SK-N-SH treated with all-trans-retinoic acid at 6 μM for 48 hours (cell line): Measurements from ENCODE around the gene ETV6.

ENCODE experiments used
- ATAC-seq: fragments of 200-7000 bp; cut with Tn5 transposase; 3 replicates; pipeline ENCODE4 v1.9.1; 2020; ENCODE audit warnings: mild to moderate bottlenecking, moderate library complexity
- ARNTL ChIP-seq: fragments of 450-650 bp; formaldehyde crosslinking; IDR thresholded peaks from 2 replicates; pipeline ENCODE4 v1.5.0; 2020; ENCODE audit warnings: low read depth, mild to moderate bottlenecking, moderate library complexity, borderline replicate concordance
- BACH2 ChIP-seq: fragments of 250-450 bp; sonication (Bioruptor Pico); IDR thresholded peaks from 2 replicates; pipeline ENCODE4 v1.9.0; 2021; ENCODE audit warnings: mild to moderate bottlenecking, borderline replicate concordance
- CSDC2 ChIP-seq: fragments of 250-450 bp; sonication (Bioruptor Pico); IDR thresholded peaks from 2 replicates; pipeline ENCODE4 v1.5.0; 2020; ENCODE audit warnings: mild to moderate bottlenecking, moderate library complexity
- ESRRG ChIP-seq: fragments of 250-450 bp; sonication (Bioruptor Pico); IDR thresholded peaks from 2 replicates; pipeline ENCODE4 v1.6.1; 2021; ENCODE audit warnings: mild to moderate bottlenecking
- ISL1 ChIP-seq: fragments of 250-450 bp; sonication (Bioruptor Pico); IDR thresholded peaks from 2 replicates; pipeline ENCODE4 v2.1.2; 2022; ENCODE audit warnings: mild to moderate bottlenecking, moderate library complexity
- RARB ChIP-seq: fragments of 250-450 bp; sonication (Bioruptor Pico); IDR thresholded peaks from 2 replicates; pipeline ENCODE4 v1.8.0; 2021; ENCODE audit warnings: mild to moderate bottlenecking, moderate library complexity
- SNAI2 ChIP-seq: fragments of 250-450 bp; sonication (Bioruptor Pico); IDR thresholded peaks from 2 replicates; pipeline ENCODE4 v1.5.0; 2020; ENCODE audit warnings: mild to moderate bottlenecking, moderate library complexity
- TCF4 ChIP-seq: fragments of 250-450 bp; sonication (Bioruptor Pico); IDR thresholded peaks from 2 replicates; pipeline ENCODE4 v1.8.0; 2021; ENCODE audit warnings: mild to moderate bottlenecking, moderate library complexity, borderline replicate concordance
- TOX ChIP-seq: fragments of 250-450 bp; sonication (Bioruptor Pico); IDR thresholded peaks from 2 replicates; pipeline ENCODE4 v1.8.0; 2021; ENCODE audit warnings: mild to moderate bottlenecking, moderate library complexity, borderline replicate concordance
- ZC3H10 ChIP-seq: fragments of 250-450 bp; sonication (Bioruptor Pico); IDR thresholded peaks from 2 replicates; pipeline ENCODE4 v1.5.1; 2021; ENCODE audit warnings: mild to moderate bottlenecking, moderate library complexity
- ZFP3 ChIP-seq: fragments of 250-450 bp; sonication (Bioruptor Pico); IDR thresholded peaks from 2 replicates; pipeline ENCODE4 v1.5.0; 2020; ENCODE audit warnings: mild to moderate bottlenecking, moderate library complexity
- ZFP30 ChIP-seq: fragments of 450-650 bp; formaldehyde crosslinking; IDR thresholded peaks from 2 replicates; pipeline ENCODE4 v1.5.0; 2022; ENCODE audit warnings: mild to moderate bottlenecking, moderate library complexity
- ZNF565 ChIP-seq: fragments of 450-650 bp; formaldehyde crosslinking; conservative IDR thresholded peaks from 2 replicates; pipeline ENCODE4 v1.5.0; 2020; ENCODE audit warnings: low read depth, mild to moderate bottlenecking, moderate library complexity
- ZNF70 ChIP-seq: fragments of 450-650 bp; formaldehyde crosslinking; IDR thresholded peaks from 2 replicates; pipeline ENCODE4 v1.5.0; 2020; ENCODE audit warnings: mild to moderate bottlenecking, moderate library complexity
- TF ChIP-seq, protein P1 (sequence below): fragments of 250-450 bp; sonication (Bioruptor Pico); IDR thresholded peaks from 2 replicates; pipeline ENCODE4 v1.8.0; 2021; ENCODE audit warnings: low read depth, mild to moderate bottlenecking, moderate library complexity, borderline replicate concordance
- TF ChIP-seq, protein P2 (sequence below): fragments of 250-450 bp; sonication (Bioruptor Pico); IDR thresholded peaks from 2 replicates; pipeline ENCODE4 v1.5.1; 2021; ENCODE audit warnings: mild to moderate bottlenecking, moderate library complexity
- TF ChIP-seq, protein P3 (sequence below): fragments of 250-450 bp; sonication (Bioruptor Pico); IDR thresholded peaks from 2 replicates; pipeline ENCODE4 v1.5.1; 2020; ENCODE audit warnings: low read depth, mild to moderate bottlenecking, moderate library complexity
- TF ChIP-seq, protein P4 (sequence below): fragments of 250-450 bp; sonication (Bioruptor Pico); IDR thresholded peaks from 2 replicates; pipeline ENCODE4 v1.5.0; 2020; ENCODE audit warnings: mild to moderate bottlenecking, moderate library complexity
- TF ChIP-seq, protein P5 (sequence below): fragments of 250-450 bp; sonication (Bioruptor Pico); IDR thresholded peaks from 2 replicates; pipeline ENCODE4 v1.8.0; 2020; ENCODE audit warnings: mild to moderate bottlenecking, moderate library complexity, borderline replicate concordance

ETV6 gene

DNA sequence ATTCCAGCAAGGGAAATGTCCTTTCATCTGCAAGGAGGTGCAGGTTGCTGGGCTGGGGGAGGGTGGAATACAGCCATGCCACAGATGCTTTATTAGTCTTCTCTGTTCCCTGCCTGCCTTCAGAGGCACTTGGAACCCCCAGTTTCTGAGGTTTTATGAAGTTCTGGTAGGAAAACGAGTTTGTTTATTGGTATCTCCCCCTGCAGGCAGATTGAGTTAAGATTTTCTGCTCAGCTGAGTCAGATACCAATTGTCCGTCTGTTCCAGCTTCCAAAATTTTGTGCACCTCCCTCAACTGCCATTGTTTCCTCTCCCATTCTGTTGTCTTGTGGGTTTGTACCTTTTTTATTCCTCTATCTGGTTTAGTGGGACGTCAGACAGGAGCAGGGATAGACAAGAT, 155.6 kb downstream of the ETV6 start:
- ATAC-seq: no peak
- TF ChIP-seq, protein P1, sequence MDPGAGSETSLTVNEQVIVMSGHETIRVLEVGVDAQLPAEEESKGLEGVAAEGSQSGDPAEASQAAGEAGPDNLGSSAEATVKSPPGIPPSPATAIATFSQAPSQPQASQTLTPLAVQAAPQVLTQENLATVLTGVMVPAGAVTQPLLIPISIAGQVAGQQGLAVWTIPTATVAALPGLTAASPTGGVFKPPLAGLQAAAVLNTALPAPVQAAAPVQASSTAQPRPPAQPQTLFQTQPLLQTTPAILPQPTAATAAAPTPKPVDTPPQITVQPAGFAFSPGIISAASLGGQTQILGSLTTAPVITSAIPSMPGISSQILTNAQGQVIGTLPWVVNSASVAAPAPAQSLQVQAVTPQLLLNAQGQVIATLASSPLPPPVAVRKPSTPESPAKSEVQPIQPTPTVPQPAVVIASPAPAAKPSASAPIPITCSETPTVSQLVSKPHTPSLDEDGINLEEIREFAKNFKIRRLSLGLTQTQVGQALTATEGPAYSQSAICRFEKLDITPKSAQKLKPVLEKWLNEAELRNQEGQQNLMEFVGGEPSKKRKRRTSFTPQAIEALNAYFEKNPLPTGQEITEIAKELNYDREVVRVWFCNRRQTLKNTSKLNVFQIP (CRISPR knock-in tag): no peak
- no peak for TF ChIP-seq ARNTL (CRISPR knock-in tag)
- TF ChIP-seq ZNF70 (CRISPR knock-in tag): no peak
- no peak for TF ChIP-seq SNAI2 (CRISPR knock-in tag)
- TF ChIP-seq CSDC2 (CRISPR knock-in tag): no peak
- TF ChIP-seq, protein P2, sequence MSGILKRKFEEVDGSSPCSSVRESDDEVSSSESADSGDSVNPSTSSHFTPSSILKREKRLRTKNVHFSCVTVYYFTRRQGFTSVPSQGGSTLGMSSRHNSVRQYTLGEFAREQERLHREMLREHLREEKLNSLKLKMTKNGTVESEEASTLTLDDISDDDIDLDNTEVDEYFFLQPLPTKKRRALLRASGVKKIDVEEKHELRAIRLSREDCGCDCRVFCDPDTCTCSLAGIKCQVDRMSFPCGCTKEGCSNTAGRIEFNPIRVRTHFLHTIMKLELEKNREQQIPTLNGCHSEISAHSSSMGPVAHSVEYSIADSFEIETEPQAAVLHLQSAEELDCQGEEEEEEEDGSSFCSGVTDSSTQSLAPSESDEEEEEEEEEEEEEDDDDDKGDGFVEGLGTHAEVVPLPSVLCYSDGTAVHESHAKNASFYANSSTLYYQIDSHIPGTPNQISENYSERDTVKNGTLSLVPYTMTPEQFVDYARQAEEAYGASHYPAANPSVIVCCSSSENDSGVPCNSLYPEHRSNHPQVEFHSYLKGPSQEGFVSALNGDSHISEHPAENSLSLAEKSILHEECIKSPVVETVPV: no peak
- TF ChIP-seq ESRRG (CRISPR knock-in tag): no peak
- no peak for TF ChIP-seq ZFP30 (CRISPR knock-in tag)
- no peak for TF ChIP-seq BACH2 (CRISPR knock-in tag)
- TF ChIP-seq, protein P3, sequence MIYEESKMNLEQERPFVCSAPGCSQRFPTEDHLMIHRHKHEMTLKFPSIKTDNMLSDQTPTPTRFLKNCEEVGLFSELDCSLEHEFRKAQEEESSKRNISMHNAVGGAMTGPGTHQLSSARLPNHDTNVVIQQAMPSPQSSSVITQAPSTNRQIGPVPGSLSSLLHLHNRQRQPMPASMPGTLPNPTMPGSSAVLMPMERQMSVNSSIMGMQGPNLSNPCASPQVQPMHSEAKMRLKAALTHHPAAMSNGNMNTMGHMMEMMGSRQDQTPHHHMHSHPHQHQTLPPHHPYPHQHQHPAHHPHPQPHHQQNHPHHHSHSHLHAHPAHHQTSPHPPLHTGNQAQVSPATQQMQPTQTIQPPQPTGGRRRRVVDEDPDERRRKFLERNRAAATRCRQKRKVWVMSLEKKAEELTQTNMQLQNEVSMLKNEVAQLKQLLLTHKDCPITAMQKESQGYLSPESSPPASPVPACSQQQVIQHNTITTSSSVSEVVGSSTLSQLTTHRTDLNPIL (CRISPR knock-in tag): no peak
- no peak for TF ChIP-seq ISL1 (CRISPR knock-in tag)
- no peak for TF ChIP-seq ZFP3 (CRISPR knock-in tag)
- no peak for TF ChIP-seq ZNF565 (CRISPR knock-in tag)
- TF ChIP-seq, protein P4, sequence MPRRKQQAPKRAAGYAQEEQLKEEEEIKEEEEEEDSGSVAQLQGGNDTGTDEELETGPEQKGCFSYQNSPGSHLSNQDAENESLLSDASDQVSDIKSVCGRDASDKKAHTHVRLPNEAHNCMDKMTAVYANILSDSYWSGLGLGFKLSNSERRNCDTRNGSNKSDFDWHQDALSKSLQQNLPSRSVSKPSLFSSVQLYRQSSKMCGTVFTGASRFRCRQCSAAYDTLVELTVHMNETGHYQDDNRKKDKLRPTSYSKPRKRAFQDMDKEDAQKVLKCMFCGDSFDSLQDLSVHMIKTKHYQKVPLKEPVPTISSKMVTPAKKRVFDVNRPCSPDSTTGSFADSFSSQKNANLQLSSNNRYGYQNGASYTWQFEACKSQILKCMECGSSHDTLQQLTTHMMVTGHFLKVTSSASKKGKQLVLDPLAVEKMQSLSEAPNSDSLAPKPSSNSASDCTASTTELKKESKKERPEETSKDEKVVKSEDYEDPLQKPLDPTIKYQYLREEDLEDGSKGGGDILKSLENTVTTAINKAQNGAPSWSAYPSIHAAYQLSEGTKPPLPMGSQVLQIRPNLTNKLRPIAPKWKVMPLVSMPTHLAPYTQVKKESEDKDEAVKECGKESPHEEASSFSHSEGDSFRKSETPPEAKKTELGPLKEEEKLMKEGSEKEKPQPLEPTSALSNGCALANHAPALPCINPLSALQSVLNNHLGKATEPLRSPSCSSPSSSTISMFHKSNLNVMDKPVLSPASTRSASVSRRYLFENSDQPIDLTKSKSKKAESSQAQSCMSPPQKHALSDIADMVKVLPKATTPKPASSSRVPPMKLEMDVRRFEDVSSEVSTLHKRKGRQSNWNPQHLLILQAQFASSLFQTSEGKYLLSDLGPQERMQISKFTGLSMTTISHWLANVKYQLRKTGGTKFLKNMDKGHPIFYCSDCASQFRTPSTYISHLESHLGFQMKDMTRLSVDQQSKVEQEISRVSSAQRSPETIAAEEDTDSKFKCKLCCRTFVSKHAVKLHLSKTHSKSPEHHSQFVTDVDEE: no peak

DNA sequence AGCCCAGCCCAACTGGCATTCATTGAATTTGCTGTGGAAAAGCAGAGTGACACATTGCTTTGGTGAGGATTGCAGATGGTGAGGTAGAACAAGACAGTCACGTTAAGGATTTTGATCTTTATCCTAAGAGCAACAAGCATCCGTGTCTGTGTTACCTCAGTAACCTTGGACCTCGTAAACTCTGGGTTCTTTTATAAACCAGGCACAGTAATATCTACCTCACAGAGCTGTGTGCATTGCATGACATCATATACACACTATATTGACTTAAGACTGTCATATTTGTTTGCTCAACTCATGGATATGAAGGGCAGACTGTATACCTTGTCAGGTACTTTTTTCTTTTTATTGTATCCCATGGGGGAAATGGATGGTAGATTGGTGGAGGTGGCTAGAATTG, 156.2 kb downstream of the ETV6 start:
- ATAC-seq: no peak
- no peak for TF ChIP-seq ZFP3 (CRISPR knock-in tag)
- TF ChIP-seq, protein P4: no peak
- no peak for TF ChIP-seq ESRRG (CRISPR knock-in tag)
- TF ChIP-seq ZFP30 (CRISPR knock-in tag): no peak
- TF ChIP-seq, protein P3 (CRISPR knock-in tag): no peak
- TF ChIP-seq, protein P1 (CRISPR knock-in tag): no peak

DNA sequence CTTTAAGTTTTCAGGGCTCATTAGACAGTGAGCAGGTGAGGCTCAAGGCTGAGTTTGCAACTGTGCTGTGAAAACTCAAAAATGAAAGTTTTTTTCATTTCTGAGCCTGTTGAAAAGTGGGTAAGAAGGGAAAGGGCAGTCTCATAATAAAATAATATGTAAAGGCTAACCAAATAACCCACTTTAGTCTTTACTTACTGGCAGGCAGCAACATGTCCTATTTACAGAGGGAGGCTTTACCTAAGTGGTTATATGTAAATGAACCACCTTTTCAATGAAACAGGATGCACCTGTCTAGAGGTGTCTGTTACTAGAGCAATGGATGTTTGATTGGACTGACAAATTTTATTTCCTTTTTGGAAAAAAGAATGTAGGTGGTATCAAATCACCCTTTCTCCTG, 158.0 kb downstream of the ETV6 start:
- no peak for TF ChIP-seq RARB (CRISPR knock-in tag)
- TF ChIP-seq ZC3H10: no peak
- no peak for TF ChIP-seq TCF4 (CRISPR knock-in tag)
- TF ChIP-seq, protein P5, sequence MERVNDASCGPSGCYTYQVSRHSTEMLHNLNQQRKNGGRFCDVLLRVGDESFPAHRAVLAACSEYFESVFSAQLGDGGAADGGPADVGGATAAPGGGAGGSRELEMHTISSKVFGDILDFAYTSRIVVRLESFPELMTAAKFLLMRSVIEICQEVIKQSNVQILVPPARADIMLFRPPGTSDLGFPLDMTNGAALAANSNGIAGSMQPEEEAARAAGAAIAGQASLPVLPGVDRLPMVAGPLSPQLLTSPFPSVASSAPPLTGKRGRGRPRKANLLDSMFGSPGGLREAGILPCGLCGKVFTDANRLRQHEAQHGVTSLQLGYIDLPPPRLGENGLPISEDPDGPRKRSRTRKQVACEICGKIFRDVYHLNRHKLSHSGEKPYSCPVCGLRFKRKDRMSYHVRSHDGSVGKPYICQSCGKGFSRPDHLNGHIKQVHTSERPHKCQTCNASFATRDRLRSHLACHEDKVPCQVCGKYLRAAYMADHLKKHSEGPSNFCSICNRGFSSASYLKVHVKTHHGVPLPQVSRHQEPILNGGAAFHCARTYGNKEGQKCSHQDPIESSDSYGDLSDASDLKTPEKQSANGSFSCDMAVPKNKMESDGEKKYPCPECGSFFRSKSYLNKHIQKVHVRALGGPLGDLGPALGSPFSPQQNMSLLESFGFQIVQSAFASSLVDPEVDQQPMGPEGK (CRISPR knock-in tag): no peak
- TF ChIP-seq CSDC2 (CRISPR knock-in tag): no peak
- no peak for TF ChIP-seq BACH2 (CRISPR knock-in tag)
- TF ChIP-seq ESRRG (CRISPR knock-in tag): no peak
- no peak for TF ChIP-seq ISL1 (CRISPR knock-in tag)
- no peak for TF ChIP-seq ZNF565 (CRISPR knock-in tag)
- TF ChIP-seq, protein P3 (CRISPR knock-in tag): no peak
- no peak for TF ChIP-seq TOX (CRISPR knock-in tag)
- no peak for TF ChIP-seq SNAI2 (CRISPR knock-in tag)
- no peak for ATAC-seq
